Esophagus (tissue), 2 donors: ENCODE data around the gene ECI1. TPM values are rescaled to one million over a fixed set of nuclear protein-coding genes. Genes with fewer than 3 reads are reported as not detected.
A peak's percentile ranks its signal among the peaks of the same experiment; 100 is the strongest.
"Not testable (repeated sequence)": the region's sequence is repeated elsewhere in the genome, so short reads cannot be mapped to it uniquely, and the experiment has no call there.

Source experiments
- H3K27ac ChIP-seq, 2 donors: one replicate each; pipeline ENCODE4 v1.5.1; 2013; ENCODE audit warnings: low read depth in 2 of 2, mild to moderate bottlenecking in 2 of 2, inconsistent platforms in 1 of 2, low read length in 1 of 2, moderate library complexity in 1 of 2
- H3K27me3 ChIP-seq, 2 donors: one replicate each; pipeline ENCODE4 v1.6.1; 2013; ENCODE audit warnings: low read length in 2 of 2, control low read depth in 1 of 2, mild to moderate bottlenecking in 1 of 2; ENCODE audit not compliant: insufficient read depth in 2 of 2, control insufficient read depth in 1 of 2
- H3K36me3 ChIP-seq, 2 donors: one replicate each; pipeline ENCODE4 v1.6.1; 2013; ENCODE audit warnings: low read length in 1 of 2; ENCODE audit not compliant: control insufficient read depth in 2 of 2, insufficient read depth in 2 of 2
- H3K4me1 ChIP-seq, 2 donors: one replicate each; pipeline ENCODE4 v1.6.1; 2013; ENCODE audit warnings: low read length in 1 of 2; ENCODE audit not compliant: control insufficient read depth in 2 of 2, insufficient read depth in 2 of 2
- H3K4me3 ChIP-seq, 2 donors: one replicate each; pipeline ENCODE4 v1.5.1; 2013; ENCODE audit warnings: low read length in 2 of 2, mild to moderate bottlenecking in 2 of 2, low read depth in 1 of 2, moderate library complexity in 1 of 2
- H3K9me3 ChIP-seq, 2 donors: one replicate each; pipeline ENCODE4 v1.6.1; 2013; ENCODE audit warnings: mild to moderate bottlenecking in 2 of 2, low read depth in 1 of 2, low read length in 1 of 2, moderate library complexity in 1 of 2; ENCODE audit not compliant: control insufficient read depth in 2 of 2, insufficient read depth in 1 of 2
- WGBS, 2 donors: extraction: QIAGEN DNeasy Blood & Tissue Kit; methylation state at CpG; one replicate each; pipeline ENCODE4 v1.1.7; 2013; 5-methylcytosine and 5-hydroxymethylcytosine counted together
- polyA plus RNA-seq, 2 donors: library from polyadenylated mRNA; stranded (reverse); fragments of 200-250 nt; gene quantifications; one replicate each; pipeline ENCODE4 v1.2.3, GENCODE V29; 2013
- donor health status: healthy with polysubstance abuse.
- donor health status: Bipolar disorder and iron deficiency.

ECI1 gene
- polyA plus RNA-seq, 2 donors: 58.7 to 62.9 TPM

GRCh38 chr16:2258530-2258929 is 7.1 kb upstream of the ECI1 start:
- not testable (repeated sequence) for H3K27me3 ChIP-seq, H3K9me3 ChIP-seq, H3K4me3 ChIP-seq, H3K27ac ChIP-seq, H3K4me1 ChIP-seq
- peaks cover 21 to 42% of the 10 kb centered on the region in 2 donors for H3K36me3 ChIP-seq
- WGBS, 2 donors: 93% methylated on average over 7 of the region's 7 CpGs

- peaks cover 21 to 40% of the 10 kb centered on the region in 2 donors for H3K36me3 ChIP-seq
- H3K4me1 ChIP-seq: no peaks in the 10 kb centered on the region
- H3K4me3 ChIP-seq: no peak overlapping the region
- no peak overlapping the region for H3K27ac ChIP-seq
- H3K27me3 ChIP-seq: no peaks in the 10 kb centered on the region
- WGBS, 2 donors: 87 to 90% methylated on average over 6 of the region's 6 CpGs
- H3K9me3 ChIP-seq: no peaks in the 10 kb centered on the region
Measured at GRCh38 chr16:2257726-2258125, 6.3 kb upstream of the ECI1 start.

DNA sequence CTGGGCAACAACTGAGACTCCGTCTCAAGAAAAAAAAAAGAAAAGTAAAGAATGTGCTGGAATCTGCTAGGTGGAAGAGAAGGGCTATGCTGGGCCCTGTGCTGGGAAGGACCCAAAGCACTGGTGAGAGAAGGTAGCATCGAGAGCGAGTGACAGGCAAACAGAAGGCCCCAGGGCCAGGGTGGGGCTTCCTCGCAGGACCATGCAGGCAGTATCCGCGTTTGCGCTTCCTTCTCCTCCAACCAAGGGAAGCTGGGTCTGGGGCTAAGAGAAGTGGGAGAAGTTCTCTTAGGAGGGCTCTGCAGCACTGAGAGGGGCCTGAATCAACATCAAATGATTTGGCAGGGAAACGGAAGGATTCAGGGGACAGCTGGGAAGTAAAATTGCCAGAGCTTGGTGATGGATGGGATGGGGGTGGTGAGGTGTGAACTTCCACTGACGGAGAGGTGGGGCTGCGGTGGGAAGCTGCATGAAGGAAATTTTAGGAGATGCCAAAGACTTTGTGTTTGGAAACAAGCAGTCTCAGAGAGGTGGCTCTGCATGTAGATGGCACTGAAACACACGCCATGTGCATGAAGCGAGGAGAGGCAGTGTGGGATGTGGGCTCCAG is 5.2 kb upstream of the ECI1 start:
- Histone ChIP-seq H3K9me3 (no peaks in the 10 kb centered on the region), H3K27ac (no peak overlapping the region), H3K36me3 (peaks cover 16 to 31% of the 10 kb centered on the region in 2 donors), H3K4me1 (peaks cover 0 to 5% of the 10 kb centered on the region in 2 donors), H3K4me3 (no peak overlapping the region), H3K27me3 (no peaks in the 10 kb centered on the region)
- 85 to 92% methylated on average over 12 of the region's 12 CpGs for WGBS, 2 donors

GRCh38 chr16:2253293-2253692 is 1.9 kb upstream of the ECI1 start:
- no peak overlapping the region for H3K4me3 ChIP-seq
- peaks cover 0 to 7% of the 10 kb centered on the region in 2 donors for H3K4me1 ChIP-seq
- H3K27me3 ChIP-seq: no peaks in the 10 kb centered on the region
- H3K9me3 ChIP-seq: no peaks in the 10 kb centered on the region
- H3K27ac ChIP-seq: no peak overlapping the region
- WGBS, 2 donors: 78 to 82% methylated on average over 11 of the region's 11 CpGs
- peaks cover 12 to 28% of the 10 kb centered on the region in 2 donors for H3K36me3 ChIP-seq

- Histone ChIP-seq H3K9me3 (no peaks in the 10 kb centered on the region), H3K4me3 (no peak overlapping the region), H3K27me3 (no peaks in the 10 kb centered on the region), H3K4me1 (peaks cover 0 to 7% of the 10 kb centered on the region in 2 donors), H3K27ac (no peak overlapping the region), H3K36me3 (peaks cover 12 to 26% of the 10 kb centered on the region in 2 donors)
- 91 to 92% methylated on average over 7 of the region's 7 CpGs for WGBS, 2 donors
Measured at GRCh38 chr16:2252806-2253148, 1.4 kb upstream of the ECI1 start.

GRCh38 chr16:2250652-2251295 is 613 bp downstream of the ECI1 start:
- H3K9me3 ChIP-seq: no peaks in the 10 kb centered on the region
- H3K27me3 ChIP-seq: no peaks in the 10 kb centered on the region
- peak overlapping the region; percentile 91 to 99 for H3K27ac ChIP-seq
- peaks cover 14 to 23% of the 10 kb centered on the region in 2 donors for H3K36me3 ChIP-seq
- H3K4me3 ChIP-seq: peak overlapping the region; percentile 59 to 80
- peaks cover 0 to 7% of the 10 kb centered on the region in 2 donors for H3K4me1 ChIP-seq
- 5 to 6% methylated on average over 34 to 35 of the region's 35 CpGs for WGBS, 2 donors

DNA sequence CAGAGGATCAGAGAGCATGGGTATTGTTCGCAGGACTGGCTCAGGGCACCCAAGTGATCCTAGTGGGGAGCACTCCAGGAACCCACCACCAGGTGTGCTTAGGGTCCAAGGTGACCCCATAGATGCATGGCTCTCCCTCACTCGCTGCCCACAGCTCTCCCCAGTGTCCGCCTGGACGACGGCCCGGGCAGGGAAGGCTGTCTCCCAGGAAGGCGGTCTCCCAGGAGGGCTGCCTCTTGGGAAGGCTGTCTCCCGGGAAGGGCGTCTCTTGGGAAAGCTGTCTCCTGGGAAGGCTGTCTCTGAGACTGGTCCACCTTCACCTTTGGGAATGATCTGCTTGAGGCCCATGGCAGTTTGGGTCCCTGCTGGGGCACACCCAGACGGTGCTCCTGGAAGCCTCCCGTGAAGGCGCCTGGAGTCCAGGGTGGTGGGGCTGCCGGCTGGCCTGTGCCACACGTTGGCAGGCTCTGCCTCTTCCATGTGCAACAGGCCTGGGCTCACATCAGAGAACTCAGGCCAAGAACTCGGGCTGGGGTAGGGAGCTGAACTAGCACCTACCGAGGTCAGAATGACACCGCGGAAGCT is 5.0 kb downstream of the ECI1 start:
- H3K9me3 ChIP-seq: no peaks in the 10 kb centered on the region
- 88 to 91% methylated on average over 18 of the region's 18 CpGs for WGBS, 2 donors
- peaks cover 16 to 36% of the 10 kb centered on the region in 2 donors for H3K36me3 ChIP-seq
- no peak overlapping the region for H3K4me3 ChIP-seq
- peaks cover 0 to 7% of the 10 kb centered on the region in 2 donors for H3K4me1 ChIP-seq
- no peaks in the 10 kb centered on the region for H3K27me3 ChIP-seq
- no peak overlapping the region for H3K27ac ChIP-seq

DNA sequence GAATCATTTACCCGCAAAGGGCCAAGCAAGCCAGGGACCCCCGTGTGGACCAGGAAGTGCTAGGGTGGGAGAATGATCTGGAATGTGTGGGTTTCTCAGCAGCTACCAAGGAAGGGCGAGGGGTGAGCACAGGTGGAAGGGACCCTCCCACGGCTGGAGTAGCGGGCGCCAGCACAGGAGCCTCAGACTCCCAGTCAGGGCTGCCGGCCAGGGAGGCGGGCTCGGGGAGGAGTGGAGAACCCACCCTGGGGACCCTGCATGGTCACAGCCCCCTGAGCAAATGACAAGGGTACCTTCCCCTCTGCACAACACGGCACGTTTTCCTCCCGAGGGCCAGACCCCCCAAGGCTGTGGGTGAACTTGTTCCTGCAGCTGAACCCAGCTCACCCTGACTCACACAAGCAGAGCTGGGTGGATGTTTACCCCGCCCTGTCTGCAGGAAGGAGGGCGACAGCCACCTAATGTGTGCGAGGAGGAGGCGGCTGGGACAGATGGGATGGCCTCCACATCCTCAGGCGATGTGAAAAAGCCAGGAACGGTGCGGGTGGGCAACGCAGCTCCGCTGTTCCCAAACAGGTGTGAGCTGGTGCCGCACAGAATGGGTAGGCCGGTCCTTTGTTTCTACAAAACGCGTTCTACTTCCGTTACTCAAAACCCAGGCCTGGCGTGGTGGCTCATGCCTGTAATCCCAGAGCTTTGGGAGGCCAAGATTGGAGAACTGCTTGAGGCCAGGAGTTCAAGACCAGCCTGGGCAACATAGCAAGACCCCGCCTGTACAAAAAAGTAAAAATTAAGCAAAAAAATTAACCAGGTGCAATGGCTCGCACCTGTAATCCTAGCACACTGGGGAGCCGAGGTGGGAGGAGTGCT is 6.2 kb downstream of the ECI1 start:
- Histone ChIP-seq H3K4me3 (no peak overlapping the region), H3K36me3 (peaks cover 16 to 36% of the 10 kb centered on the region in 2 donors), H3K4me1 (peaks cover 0 to 6% of the 10 kb centered on the region in 2 donors), H3K9me3 (no peaks in the 10 kb centered on the region), H3K27me3 (no peaks in the 10 kb centered on the region), H3K27ac (no peak overlapping the region)
- WGBS, 2 donors: 89 to 93% methylated on average over 30 of the region's 30 CpGs

DNA sequence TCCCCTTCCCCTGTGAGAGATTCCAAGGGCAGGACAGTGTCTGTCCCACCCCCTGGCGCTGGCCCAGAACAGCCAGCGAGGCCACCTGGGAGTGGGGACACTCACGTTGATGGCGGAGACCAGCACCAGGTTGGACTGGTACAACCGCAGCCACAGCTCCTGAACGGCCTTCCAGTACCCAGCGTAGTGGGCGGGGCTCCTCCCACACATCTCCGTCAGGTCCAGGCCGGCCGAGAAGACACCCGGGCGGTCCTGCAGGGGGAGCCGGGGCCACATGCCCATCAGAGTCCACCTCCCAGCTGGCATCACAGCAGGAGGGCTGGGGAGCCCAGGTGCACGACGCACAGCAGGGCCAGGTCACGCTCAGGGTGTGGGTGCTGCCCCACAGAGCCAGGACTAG is 7.1 kb downstream of the ECI1 start:
- no peak overlapping the region for H3K27ac ChIP-seq
- H3K4me3 ChIP-seq: no peak overlapping the region
- no peaks in the 10 kb centered on the region for H3K27me3 ChIP-seq
- peaks cover 0 to 5% of the 10 kb centered on the region in 2 donors for H3K4me1 ChIP-seq
- H3K9me3 ChIP-seq: no peaks in the 10 kb centered on the region
- peaks cover 16 to 36% of the 10 kb centered on the region in 2 donors for H3K36me3 ChIP-seq
- WGBS, 2 donors: 78 to 81% methylated on average over 17 of the region's 17 CpGs
